Skin epidermis (tissue), 12 donors: ENCODE results near the gene SKP1.

Source experiments
- H3K27ac ChIP-seq, 21 experiments: fragments of 200-600 bp; sonication (generic) in 11 of 21; one replicate each; pipeline ENCODE4 v1.5.0; 2020; ENCODE audit warnings: mild to moderate bottlenecking in 3 of 21, inconsistent platforms in 2 of 21, moderate library complexity in 2 of 21
- H3K4me3 ChIP-seq, 7 experiments: fragments of 200-600 bp; sonication (generic) in 2 of 7; one replicate each; pipeline ENCODE4 v1.5.0; 2020; ENCODE audit warnings: inconsistent platforms in 2 of 7, mild to moderate bottlenecking in 2 of 7, moderate library complexity in 1 of 7

The SKP1 gene

DNA sequence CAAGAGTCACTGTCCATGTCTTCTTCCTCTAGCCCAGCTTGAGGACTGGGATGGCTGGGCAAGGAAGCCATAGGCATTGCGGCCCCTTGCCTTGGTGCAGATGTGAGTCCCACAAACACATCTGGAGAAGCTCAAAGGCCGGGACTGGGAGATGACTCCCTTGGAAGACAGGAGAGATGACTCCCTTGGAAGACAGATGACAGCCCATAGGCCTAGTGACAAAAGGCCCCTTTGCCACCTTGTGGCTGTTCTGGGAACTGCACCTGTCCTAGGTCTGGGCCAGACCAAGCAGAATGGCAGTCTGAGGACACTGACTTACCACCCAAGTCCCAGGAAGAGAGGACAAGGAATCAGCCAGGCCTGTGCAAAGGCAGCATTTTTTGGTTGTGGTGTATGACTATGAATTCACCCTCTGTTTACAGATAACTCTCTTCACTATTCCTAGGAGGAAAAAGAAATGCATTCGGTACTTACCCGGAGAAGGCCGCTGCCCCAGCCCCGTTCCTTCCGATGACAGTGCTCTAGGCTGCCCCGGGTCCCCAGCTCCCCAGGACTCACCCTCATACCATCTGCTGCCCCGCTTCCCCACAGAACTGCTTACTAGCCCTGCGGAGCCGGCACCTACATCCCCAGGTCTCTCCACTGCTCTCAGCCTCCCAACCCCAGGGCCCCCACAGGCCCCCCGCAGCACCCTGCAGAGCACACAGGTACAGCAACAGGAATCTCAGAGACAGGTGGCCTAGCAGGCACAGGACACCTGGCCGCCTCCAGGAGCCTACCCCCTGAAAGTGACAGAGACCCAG, 30.8 kb downstream of the SKP1 start:
- no peak overlapping the region for H3K4me3 ChIP-seq
- peak overlapping the region in 1 of 21 experiments; percentile 49 for H3K27ac ChIP-seq

DNA sequence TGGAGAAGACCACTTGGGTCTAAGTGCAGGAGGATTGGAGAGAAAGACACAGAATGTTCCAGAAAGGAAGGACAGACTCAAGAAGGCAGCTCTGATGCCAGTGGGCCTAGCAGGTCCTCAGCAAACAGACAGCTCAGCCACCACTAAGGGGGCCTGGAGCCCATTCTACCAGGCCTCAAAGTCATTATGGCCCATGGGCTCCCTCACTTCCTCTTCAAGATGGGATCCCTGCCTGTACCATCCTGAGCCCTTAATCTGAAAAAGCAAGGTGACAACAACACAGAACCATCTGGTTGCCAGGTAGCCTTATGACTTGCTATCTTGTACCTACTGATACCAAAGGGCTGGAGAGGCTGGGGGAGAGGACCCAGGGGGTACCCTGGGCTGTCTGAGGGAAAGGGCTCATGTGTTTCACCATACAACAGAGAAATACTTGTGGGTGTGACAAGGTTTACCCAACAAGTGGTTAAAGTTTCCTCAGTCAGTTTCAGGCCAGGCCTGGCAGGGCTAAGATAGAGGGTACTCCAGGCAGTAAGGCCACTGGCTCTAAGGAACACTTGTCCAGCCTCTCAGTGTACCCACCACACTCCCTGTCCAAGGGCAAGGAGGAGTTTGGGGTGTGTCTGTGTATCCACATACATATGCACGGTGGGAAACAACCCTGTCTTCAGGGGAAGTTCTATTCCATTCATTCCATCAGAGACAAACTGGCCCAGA, 31.6 kb downstream of the SKP1 start:
- Histone ChIP-seq H3K27ac (peak overlapping the region in 1 of 21 experiments; percentile 49), H3K4me3 (no peak overlapping the region)

DNA sequence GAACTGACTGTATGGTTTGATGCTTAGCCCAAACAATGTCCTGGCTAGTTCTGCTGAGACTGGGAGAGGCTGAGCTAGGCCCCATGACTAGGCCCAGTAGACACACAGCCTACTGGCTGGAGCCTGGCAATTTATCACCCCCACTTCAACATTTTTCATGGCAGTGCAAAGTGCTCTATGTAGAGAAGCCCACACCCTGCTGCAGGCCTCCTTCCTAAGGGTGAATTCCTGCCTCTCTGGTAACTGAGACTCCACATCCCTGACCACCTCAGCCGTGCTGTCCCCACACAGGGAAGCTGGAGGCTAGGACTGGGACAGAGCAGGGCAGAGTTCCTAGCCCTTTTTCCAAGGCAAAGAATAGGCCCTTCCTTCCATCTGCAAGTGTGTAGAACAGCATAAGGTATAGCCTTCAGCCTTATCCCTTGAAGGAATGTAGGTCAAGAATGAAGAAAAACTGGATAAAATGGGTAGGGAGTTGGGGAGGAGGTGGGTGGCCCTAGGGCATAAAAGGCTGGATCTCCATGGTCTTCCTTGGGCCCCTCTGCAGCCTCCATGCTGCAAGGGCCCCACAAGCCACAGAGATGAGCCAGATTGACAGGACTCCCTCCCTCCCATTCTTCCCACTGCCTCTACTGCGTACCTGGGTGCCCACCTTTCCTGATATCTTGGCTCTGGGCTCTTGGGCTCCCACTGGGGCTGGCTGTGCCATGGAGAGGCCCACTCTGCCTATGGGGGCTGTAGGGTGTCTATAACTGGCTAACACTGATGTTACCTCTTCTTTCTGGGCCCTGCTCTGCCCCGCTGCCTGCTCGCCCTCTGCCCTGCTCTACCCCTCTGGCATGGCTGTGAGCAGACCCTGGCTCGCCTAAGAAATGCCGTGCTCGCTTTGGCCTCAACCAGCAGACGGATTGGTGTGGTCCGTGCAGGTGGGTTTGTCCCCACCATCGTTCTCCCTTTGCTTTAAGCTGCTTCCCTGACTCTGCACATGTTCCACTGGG, 32.5 kb downstream of the SKP1 start:
- no peak overlapping the region for H3K4me3 ChIP-seq
- H3K27ac ChIP-seq, result no peak overlapping the region

DNA sequence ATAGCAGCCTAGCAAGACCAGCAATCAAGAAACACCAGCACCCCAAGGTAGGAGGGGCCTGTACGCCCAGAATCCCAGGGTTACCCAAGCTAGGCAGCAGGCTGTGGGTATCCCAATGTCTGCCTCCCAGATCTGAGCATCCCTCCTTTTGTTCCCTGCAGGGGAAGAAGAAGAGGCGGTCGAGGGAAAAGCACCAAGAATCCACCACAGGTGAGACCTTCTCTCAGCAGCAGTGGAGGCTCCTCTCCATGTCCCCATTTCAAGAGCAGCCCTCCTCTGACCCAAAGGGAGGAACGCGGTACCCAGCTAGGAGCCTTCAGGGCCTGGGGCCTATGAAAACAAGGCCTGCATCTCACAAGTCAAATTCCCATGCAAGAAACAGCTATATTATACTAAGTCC, 33.3 kb downstream of the SKP1 start:
- no peak overlapping the region for H3K27ac ChIP-seq

DNA sequence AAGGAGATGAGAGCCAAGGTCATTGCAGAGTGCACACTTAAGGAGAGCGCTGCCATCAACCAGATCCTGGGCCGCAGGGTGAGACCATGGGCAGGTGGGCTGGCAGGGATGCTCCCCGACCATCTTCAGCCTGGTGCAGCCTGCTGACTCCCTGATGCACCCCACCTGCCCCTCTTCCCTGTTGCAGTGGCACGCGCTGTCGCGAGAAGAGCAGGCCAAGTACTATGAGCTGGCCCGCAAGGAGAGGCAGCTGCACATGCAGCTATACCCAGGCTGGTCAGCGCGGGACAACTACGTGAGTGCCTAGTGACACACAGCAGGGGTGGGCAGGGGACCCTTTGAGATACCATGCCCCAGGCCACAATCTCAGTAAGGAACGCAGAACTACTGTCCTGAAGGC, 33.9 kb downstream of the SKP1 start:
- H3K4me3 ChIP-seq, result no peak overlapping the region

More for the DNA sequence above, 33.3 kb downstream of the SKP1 start:
- H3K4me3 ChIP-seq, result no peak overlapping the region

DNA sequence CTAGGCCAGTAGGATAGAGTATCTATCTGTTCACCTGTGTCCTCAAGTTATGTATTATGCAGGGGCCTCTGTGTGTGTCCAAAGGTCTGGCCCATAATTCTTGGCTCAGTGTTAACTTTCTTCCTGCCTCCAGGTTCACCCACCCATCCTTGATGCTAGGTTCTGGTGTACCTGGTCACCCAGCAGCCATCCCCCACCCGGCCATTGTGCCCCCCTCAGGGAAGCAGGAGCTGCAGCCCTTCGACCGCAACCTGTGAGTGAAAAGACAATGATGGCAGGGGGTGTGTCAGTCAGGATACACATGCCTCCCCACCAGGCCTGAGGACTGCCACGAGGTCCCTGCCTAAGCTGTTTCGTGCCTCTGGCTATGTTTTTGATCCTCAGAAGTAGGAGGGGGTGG, 34.7 kb downstream of the SKP1 start:
- Histone ChIP-seq H3K4me3 (no peak overlapping the region), H3K27ac (no peak overlapping the region)

More for the DNA sequence above, 33.9 kb downstream of the SKP1 start:
- peak overlapping the region in 1 of 21 experiments; percentile 20 for H3K27ac ChIP-seq

DNA sequence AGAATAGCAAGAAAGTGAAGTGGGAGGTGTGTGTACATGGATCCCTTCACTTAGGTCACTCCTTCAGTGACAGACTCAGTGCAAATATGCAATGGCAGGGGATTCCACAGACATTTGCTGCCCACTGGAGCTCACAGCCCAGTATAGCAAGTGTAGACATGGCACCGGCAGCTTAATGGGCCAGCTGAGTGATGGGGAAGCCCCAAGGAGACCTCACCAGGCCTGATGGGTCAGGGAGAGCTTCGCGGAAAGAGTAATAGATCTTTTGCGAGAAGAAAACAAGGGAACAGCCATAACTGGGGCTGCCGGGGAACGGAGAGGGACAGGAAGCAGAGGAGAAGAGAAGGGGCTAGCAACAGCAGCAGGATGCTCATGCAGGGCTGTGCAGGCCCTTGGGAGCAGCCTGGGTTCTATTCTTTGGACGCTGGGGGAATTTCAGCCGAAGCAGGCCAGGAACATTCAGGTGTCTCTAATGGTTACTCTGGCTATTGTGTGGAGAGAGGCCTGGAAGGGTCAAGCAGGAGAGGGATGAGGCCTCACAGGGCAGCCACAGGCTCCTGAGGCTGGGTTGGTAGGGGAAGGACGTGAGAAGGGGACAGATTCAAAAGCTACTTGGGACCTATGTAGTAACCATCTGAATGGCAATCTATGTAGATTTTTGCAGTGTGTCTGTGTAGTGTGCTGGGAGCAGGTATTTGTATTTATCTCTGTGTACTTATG, 35.3 kb downstream of the SKP1 start:
- Histone ChIP-seq H3K4me3 (no peak overlapping the region), H3K27ac (peak overlapping the region in 1 of 21 experiments; percentile 67)

DNA sequence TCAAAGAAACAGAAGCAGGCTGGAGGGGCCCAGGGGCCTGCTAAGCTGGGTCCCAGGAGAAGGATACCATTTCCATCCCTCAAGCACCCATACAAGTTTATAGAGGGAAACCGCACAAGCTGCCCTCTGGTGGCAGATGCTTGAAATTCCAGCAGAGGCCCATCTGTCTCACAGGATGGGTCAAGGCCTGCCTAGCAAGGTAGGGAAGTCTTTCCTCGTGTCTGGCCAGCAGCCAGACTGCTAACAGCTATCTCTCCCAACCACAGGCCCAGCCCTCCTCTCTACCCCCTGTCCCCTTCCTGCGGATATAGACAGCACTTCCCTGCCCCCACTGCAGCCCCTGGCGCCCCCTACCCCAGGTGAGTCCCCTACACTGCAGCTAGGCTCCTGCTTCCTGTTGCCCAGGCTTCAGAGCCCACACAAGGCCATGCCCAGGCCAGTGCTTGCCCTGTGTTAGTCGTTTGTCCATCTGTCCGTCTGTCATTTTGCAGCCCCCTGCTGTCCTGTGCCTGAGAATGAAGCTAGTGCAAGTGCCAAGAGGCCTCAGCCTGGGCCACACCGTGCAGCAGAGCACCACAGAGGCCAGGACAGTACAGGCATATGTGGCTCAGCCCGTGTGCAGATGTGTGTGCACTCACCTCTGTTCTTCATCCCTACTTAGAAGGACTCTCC, 36.1 kb downstream of the SKP1 start:
- Histone ChIP-seq H3K27ac (peak overlapping the region in 2 of 21 experiments; percentile 14 to 67), H3K4me3 (no peak overlapping the region)

DNA sequence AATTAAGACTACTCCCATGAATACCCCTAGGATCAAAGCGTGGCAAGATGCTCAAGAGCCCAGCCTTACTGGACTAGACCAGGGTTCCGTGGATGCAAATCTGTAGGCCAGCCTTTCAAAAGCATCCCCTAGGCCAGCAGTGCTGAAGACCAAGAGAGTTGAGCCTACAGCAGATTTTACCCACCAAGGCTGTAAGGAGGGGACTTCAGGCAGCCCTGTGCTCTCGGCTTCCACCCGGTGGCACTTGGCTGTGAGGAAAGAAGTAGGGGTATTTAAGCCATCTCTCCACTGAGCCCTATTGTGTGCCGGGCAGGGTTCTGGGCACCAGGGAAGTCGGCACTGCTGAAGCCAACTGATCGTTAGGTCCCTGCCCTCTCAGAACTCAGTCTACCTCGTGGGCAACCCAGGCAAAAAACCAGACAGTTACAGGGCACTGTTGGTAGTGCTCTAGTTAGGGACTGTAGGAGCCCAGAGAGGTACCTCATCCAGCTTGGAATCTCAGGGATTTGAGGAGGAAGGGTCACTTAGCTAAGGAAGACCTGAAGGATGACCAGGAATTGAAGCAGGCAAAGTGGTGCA, 36.8 kb downstream of the SKP1 start:
- Histone ChIP-seq H3K4me3 (no peak overlapping the region), H3K27ac (peak overlapping the region in 3 of 21 experiments; percentile 5 to 43 (median 14))

DNA sequence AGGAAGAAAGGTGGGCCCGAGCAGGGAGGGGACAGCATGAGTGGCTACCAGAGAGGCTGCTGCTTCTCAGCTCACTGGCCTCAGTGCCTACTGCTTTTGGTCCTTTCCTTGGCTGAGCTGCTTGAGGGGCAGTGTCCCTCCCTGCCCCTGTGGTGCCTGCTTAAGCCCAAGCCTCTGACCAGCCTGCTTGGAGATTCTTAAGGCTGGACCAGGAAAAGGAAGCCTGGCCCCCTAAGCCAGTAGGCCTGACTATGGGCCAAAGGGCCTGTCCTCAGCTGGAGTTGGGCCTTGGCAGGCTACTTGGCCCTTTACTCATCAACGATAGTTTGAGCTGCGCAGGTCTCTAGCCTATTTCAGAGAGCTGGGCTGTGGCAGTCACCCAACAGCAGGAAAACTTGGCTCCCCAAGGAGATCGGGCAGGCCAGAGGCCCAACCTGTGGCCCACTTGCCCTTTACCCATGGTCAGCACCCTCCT, 37.3 kb downstream of the SKP1 start:
- H3K4me3 ChIP-seq, result no peak overlapping the region
- peak overlapping the region in 6 of 21 experiments; percentile 4 to 43 (median 8) for H3K27ac ChIP-seq

DNA sequence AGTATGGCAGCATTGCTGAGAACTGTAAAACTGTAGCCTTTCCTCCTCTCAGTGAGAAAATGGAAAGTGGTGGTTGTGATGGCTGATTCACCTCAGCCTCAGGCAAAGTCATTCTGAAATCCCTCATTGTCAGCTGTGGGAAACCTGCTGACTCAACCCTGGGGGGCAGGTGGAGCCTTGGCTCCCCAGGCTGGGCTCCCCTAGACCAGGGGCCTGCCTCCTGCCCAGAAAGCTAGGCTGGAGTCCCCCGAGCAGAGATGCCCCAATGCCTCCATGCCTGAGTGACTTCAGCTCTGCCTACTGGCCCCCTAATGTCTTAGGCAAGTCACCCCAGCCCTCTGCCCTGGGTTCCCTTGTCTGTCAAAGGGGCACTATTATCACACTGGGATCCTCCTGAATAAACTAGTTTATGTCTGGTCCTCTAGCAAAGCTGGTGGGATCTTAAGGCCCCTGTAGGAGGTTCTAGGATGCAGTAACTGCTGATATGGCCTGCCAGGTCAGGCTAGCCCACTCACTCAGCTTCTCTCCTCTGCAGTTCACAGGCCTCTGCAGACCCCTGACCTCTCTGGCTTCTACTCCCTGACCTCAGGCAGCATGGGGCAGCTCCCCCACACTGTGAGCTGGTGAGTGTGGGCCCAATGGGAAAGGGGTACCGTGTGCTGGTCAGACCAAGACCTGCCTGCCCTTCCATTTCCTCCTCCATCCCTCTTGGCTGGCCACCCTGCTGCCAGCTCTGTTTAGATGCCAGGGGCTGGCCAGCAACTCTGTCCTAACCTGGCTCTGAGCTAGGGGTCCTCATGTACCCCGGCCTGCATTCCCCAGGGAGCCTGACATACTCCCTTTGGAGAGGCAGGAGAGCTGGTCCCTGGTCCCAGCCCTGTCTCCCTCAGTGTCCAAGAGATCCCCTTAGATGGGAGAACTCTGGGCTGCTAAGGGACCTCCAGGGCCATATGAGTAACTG, 38.1 kb downstream of the SKP1 start:
- H3K4me3 ChIP-seq, result no peak overlapping the region
- peak overlapping the region in 10 of 21 experiments; percentile 4 to 54 (median 36) for H3K27ac ChIP-seq

DNA sequence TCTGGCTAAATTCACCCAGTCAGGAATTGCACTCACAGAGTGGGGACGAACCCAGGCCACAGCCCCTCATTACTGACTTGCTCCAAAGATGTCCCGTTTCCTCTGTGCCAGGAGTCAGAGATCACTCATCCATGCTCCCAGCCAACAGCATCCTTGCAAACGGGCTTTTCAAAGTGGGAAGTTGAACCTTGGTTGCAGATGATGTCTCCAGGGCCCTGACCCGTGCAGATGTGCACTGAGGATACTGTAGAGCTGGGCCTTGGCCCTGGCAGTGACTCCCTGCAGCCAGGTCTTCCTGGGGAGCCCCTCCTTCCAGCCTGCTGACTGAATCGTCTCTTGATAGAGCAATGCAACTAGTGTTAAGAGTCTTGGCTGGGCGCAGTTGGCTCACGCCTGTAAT, 40.0 kb downstream of the SKP1 start:
- H3K27ac ChIP-seq, result peak overlapping the region in 4 of 21 experiments; percentile 0 to 65 (median 19)
- no peak overlapping the region for H3K4me3 ChIP-seq

DNA sequence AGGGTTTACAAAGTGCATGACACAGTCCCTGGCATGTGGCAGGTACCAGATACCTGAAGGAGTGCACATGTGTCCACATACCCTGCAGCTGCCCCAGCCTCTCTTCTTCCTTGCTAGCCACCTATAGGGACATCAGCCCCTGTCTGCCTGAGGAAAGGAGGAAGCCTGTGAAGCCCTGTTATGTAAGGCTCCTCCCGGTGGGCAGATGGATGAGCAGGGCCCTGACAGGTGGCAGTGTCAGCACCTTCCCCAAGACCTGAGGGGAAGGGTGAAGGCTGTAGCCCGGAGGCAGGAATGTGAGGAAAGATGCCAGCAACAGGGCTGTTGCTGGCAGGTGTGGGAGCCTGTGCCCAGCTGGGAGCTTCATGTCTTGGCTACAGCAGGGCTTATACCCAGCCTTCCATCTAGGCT, 40.5 kb downstream of the SKP1 start:
- peak overlapping the region in 4 of 21 experiments; percentile 0 to 65 (median 19) for H3K27ac ChIP-seq
- H3K4me3 ChIP-seq, result no peak overlapping the region

DNA sequence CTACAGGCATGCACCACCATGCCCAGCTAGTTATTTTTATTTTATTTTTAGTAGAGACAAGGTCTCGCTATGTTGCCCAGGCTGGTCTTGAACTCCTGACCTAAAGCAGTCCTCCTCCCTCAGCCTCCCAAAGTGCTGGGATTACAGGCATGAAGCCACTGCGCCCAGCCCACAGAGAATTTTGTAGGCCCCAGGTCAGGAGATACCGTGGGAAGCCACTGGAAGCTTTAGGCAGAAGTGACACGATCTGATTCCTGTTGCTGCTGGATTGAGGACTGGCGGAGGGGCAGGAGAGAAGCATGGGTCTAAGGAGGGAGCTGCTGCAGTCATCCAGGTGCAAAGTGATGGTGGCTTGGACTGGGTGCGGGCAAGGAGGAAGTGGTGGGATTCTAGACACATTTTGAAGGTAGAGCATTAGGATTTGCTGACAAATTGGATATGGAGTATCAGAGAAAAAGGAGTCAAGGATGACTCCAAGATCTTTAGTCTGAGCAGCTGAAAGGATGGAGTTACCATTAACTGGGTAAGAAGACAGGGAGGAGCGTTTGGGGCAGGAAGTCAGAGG, 41.6 kb downstream of the SKP1 start:
- H3K4me3 ChIP-seq, result no peak overlapping the region

DNA sequence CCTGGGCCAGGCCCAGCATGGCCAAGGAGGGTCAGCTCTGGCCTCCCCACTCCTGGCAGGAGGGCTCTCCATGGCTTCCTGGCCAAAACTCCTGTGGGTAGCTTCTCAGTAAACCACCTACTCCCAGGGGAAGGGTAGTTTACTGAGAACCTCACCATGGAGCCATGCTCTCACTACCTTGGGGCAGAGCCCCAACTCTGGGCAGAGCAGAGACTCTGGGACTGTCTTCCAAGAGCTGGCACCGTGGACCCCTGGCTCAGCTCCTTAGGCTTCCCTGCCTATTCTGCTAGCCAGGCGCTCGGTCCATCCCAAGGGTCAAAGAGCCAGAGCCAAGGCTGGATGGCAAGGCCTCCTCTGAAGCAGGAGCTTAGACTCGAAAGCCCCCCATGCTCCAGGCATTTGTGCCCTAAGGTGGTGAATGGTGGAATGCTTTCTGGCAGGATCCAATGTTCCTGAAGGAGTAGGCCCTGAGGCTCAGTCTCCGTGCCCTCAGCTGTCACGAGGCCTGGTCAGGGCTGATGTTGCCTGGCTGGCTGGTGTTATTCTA, 42.7 kb downstream of the SKP1 start:
- H3K27ac ChIP-seq, result peak overlapping the region in 5 of 21 experiments; percentile 18 to 88 (median 68)
- no peak overlapping the region for H3K4me3 ChIP-seq

More for the DNA sequence above, 41.6 kb downstream of the SKP1 start:
- peak overlapping the region in 1 of 21 experiments; percentile 65 for H3K27ac ChIP-seq
